Muscle of back (tissue), 11 donors: Measurements from ENCODE around the gene MMS22L. TPM values are rescaled to one million over a fixed set of nuclear protein-coding genes. Genes with fewer than 3 reads are reported as not detected.
"Not testable (repeated sequence)": the region's sequence is repeated elsewhere in the genome, so short reads cannot be mapped to it uniquely, and the experiment has no call there.

ENCODE experiments used
- DNase-seq, 3 donors: peaks; one replicate each; pipeline versions ENCODE4 v3.0.0 to v3.0.0-alpha.2; 2013
- polyA plus RNA-seq, 10 donors: library from polyadenylated mRNA; unstranded; fragments of 120-200 nt; gene quantifications; one replicate each; pipeline ENCODE4 v1.2.1, GENCODE V29; 2013; ENCODE audit not compliant: insufficient read length in 10 of 10

MMS22L gene
- polyA plus RNA-seq, 10 donors: 5.6 to 9.7 (median 7.2) TPM

DNA sequence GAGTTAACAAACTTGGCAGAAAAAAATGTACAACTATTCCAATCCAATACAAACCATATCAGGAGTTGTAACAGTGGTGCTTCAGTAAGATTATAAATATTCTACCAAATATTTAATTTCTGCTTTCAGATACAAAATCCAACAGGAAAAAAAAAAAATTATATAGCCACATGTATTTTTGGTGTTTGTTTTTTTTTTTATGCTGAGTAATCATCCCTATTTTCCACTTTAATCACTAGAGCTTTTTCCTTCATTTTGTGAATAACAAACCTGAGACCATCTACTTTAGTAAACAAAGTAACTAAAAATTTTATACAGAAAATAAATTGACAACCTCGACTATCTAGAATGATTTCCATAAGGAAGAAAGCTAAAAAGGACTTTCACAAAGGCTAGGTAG lies 36.2 kb downstream of the MMS22L start:
- no peak for DNase-seq

GRCh38 chr6:97240222-97240621 lies 42.8 kb downstream of the MMS22L start:
- DNase-seq: peak in 1 of 3 donors; percentile 23

DNA sequence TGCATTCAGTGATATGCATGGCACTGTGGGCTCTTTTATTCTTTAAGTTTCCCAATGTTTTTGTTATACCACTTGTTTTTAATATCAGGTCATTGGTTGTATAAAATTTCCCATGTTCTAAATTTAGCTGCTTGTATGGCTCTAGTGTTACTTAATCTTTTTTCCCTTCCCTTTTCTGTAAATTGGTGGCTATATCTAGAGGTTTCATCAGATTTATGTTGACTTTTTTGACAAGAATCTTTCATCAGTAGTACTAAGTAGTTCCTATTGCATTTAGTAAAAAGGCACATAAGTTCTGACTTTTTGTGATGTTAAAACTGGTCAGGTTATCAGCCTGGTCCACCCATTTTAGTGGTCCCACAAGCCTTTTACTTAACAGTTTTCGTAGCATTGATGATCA lies 51.1 kb downstream of the MMS22L start:
- no peak for DNase-seq

GRCh38 chr6:97222903-97223302 lies 60.1 kb downstream of the MMS22L start:
- DNase-seq: no peak

DNA sequence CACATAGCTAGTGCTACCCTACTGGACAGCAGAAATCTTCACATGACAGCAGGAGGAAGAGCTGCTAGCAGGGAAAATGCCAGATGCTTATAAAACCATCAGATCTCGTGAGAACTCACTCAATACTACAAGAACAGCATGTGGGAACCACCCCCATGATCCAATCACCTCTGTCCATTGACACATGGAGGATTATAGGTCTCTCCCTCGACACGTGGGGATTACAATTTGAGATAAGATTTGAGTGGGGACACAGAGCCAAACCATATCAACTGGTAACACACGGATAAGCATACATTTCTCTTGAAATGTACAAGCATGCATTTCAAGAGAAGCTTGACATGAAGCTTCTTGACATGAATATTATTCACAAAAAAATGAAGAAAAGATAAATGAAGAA lies 64.1 kb downstream of the MMS22L start:
- DNase-seq: no peak

DNA sequence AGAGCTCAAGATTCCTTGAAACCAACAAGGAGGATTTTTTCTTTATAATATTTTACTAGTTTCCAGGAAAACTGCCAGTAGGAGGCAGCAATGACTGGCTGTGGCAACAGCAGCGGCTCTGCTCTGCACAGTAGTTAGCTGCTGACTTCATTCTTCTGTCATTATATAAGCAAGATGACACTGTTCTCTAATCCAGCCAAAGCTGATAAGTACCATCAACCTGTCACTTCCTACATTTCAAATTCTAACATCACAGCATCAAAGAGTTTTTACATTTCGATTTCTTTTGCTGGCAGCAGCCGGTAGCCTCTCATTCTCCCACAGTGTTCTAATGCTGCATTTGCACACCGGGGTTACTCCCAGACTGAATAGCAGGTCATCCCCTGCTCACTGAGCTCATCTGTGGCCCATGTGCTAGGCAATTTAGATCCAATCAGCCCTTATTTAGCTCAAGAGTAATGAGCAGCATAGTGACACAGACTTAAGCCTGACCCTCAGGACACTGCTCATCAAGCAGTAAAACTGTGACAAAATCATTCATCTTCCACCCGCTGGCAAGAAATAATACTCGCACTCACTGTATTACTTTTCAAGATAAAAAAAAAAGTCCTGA lies 67.8 kb downstream of the MMS22L start:
- peak; percentile 18 to 34 (median 28) for DNase-seq

DNA sequence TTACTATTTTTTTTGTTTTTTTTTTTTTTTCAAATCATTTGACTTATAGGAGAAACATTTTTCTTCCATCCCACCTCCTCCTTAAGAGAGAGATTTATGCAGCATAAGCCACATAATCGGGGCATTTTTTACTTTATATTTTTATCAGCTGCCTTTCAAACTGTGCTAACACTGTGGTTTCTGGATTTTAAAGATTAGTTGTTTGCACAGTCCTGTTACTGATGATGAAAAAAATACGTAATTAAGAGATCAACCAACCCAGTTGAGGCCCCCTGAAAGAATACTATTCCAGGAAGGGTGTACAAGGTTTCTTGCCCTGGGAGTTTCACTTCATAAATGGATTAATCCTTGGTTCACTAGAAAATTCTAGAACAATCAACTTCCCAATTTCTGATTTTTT lies 68.3 kb downstream of the MMS22L start:
- no peak for DNase-seq

GRCh38 chr6:97207383-97207782 lies 75.6 kb downstream of the MMS22L start:
- no peak for DNase-seq

- DNase-seq: no peak
Observed at GRCh38 chr6:97205966-97206365, 77.0 kb downstream of the MMS22L start.

GRCh38 chr6:97203343-97203742 lies 79.7 kb downstream of the MMS22L start:
- peak in 1 of 3 donors; percentile 10 for DNase-seq

GRCh38 chr6:97198046-97198565 lies 84.9 kb downstream of the MMS22L start:
- no peak for DNase-seq

DNA sequence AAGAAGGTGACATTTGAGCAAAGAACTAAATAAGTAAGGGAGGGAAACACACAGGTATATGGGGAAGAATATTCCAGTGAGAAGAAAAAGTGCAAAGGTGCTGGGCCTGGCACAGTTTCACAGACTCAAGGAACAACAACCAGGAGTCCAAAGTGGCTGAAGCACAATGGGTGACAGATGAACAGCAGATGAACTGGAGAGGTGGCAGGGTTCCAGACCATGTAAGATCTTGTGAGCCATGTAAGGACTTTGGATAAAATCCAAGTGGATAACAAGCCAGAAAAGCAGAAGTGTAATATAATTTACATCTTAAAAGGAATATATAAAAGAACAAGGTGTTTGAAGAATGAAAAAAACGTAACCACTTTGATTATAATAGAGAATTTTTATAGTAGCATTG lies 87.9 kb downstream of the MMS22L start:
- no peak for DNase-seq

DNA sequence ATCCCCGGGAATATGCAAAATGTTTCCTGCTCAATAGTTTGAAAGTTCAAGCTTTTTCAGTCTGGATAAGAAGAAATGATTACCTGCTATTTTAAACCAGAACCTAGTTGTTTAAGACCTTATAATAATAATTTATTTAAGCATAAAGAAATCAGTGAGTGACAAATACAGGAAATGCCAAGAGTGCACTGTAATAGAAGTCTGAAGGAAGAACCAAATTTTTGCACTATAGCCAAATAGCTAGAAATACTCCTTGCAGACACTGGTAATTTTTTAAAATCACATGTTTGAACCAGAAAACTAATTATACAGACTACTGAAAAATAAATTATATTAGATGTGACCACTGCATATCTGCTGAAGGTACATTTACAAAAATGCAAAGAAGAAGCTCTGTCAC lies 93.2 kb downstream of the MMS22L start:
- DNase-seq: peak in 2 of 3 donors; percentile 8 to 29

GRCh38 chr6:97187951-97188350 lies 95.1 kb downstream of the MMS22L start:
- DNase-seq: no peak

- DNase-seq: peak; percentile 59 to 71 (median 62)
Observed at GRCh38 chr6:97186416-97186999, 96.5 kb downstream of the MMS22L start.

DNA sequence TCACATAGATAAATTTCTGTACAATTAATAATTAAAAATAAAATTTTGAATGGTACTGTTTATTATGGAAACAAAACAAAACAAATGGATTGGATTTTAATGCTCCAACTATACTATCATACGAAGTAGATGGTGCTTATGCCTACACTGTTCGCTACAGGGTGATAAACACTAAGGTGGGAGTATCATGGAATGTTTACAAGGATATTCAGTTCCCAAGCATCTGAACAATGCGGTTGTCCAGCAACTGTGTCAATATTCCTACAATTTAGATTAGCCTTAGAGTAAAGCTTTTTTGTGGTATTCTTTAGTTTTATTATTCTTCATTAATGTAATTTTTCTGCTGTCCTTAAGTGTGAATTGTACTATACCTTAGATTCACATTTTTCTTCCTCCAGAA lies 105.1 kb downstream of the MMS22L start:
- DNase-seq: no peak

- DNase-seq: no peak
Observed at GRCh38 chr6:97176468-97176867, 106.5 kb downstream of the MMS22L start.

DNA sequence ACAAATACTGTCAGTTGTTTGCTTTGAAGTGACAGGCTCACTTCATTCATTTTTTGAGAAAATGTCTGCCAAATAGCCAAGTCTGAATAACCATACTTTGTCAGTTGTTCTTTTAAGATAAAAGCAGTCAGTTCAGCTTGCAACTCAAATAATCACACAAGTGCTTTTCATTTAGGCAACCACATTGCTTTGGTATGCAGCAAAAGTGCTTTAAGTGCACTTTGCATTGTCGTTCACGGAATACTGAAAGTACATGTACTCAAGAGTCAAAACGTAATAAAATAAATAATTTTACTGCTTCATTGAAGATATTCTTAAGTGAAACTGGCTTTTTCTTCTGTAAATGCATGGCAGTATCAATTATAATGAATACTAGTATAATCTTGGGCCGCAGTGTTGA lies 107.2 kb downstream of the MMS22L start:
- no peak for DNase-seq

DNA sequence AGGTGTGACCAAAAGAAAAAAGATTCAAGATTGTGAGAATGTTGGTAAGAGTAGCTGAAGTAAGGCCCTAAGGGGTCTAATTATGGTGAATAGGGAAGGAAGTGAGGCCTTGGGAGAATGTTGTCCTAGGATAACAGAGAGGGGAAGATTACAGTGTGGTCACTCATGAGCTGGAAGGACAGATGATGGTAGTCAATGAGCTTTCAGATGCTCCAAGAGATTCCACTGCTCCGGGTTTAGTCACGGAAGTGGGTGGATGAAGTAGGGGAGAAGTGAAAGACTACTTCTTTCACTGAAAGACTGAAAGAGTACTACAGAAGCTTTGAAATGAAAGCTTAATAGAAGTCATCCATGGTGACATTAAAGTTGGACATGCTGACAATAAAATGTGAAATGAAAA lies 108.5 kb downstream of the MMS22L start:
- no peak for DNase-seq

- no peak for DNase-seq
Observed at GRCh38 chr6:97160280-97160679, 122.7 kb downstream of the MMS22L start.

DNA sequence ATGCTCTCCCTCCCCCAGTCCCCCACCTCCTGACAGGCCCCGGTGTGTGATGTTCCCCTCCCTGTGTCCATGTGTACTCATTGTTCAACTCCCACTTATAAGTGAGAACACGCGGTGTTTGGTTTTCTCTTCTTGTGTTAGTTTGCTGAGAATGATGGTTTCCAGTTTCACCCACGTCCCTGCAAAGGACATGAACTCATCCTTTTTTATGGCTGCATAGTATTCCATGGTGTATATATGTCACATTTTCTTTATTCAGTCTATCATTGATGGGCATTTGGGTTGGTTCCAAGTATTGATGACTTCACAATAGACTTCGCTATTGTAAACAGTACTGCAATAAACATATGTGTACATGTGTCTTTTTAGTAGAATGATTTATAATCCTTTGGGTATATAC lies 127.6 kb downstream of the MMS22L start:
- DNase-seq: not testable (repeated sequence)

- DNase-seq: no peak
Observed at GRCh38 chr6:97154015-97154414, 129.0 kb downstream of the MMS22L start.

DNA sequence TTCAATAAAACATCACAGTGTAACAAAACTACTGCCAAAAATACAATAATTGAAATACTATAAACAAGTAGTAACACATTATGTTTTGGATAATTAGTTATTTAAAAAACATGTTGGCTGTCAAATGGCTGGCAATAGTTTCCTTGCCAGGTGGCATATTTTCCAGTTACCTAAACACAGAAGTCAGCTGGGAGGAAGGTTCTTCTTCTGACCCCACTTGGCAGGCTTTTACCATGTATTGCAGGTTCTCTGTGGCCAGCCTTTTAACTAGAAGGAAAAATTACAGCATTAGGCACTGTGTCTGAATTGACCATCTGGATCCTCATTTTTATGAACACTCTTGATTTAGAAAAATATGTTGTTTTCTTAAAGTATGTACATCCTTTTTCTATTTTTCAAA lies 131.4 kb downstream of the MMS22L start:
- no peak for DNase-seq

DNA sequence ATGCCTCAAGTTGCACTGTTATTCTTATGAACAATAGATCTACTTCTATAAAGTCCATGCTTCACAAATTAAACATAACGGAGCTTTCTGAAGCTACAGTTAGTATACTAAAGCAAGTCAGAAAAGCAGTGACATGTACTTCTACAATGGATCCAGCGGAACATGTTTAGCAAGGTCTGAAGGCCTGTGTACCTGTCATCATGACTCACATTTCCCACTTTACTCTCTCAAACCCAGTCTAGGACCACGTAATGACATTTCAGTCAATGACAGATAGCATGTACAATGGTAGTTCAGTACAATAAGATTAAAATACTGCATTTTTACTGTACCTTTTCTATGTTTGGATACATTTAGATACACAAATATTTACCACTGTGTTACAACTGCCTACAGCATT lies 132.1 kb downstream of the MMS22L start:
- DNase-seq: no peak
